ENCODE results near the gene TADA2B. TPM values are rescaled to one million over a fixed set of nuclear protein-coding genes. Genes with fewer than 3 reads are reported as not detected.

Gene TADA2B
- polyA plus RNA-seq, 2 of the 4 experiments (the other 2 are of a cell fraction) = 6.7 to 10.8 TPM

- CTCF ChIA-PET = interaction anchor here (1.4 to 4.3 kb wide), 2 partner anchors 29 to 42 kb away, joined by 3 to 26 read pairs; no protein-coding TSS in a partner anchor
- TF ChIP-seq CHD2 (IDR thresholded peaks at IDR 0.05; ENCODE audit: low read length, partially characterized antibody) (no peak), POLR2A (IDR thresholded peaks at IDR 0.05; ENCODE audit: low read length) (no peak), PBX3 (IDR thresholded peaks at IDR 0.05) (no peak), E2F6 (IDR thresholded peaks at IDR 0.05; ENCODE audit: borderline replicate concordance, low read depth) (no peak), POLR2AphosphoS2 (conservative IDR thresholded peaks at IDR 0.05; ENCODE audit: low read length) (no peak), JUN (IDR thresholded peaks at IDR 0.05) (no peak), HDAC2 (IDR thresholded peaks at IDR 0.05) (no peak), RNF2 (IDR thresholded peaks at IDR 0.05; ENCODE audit: borderline replicate concordance, low read depth) (no peak), CTCF (IDR thresholded peaks at IDR 0.05) (no peak), MAX (IDR thresholded peaks at IDR 0.05) (no peak), ESRRA (IDR thresholded peaks at IDR 0.05; ENCODE audit: borderline replicate concordance, low read length) (no peak), CEBPB (IDR thresholded peaks at IDR 0.05) (no peak), FOXS1 (CRISPR knock-in tag; IDR thresholded peaks at IDR 0.05) (no peak), ELK1 (IDR thresholded peaks at IDR 0.05; ENCODE audit: low read depth, low read length) (no peak), RCOR1 (IDR thresholded peaks at IDR 0.05; ENCODE audit: low read depth, low read length) (no peak), ZC3H11A (IDR thresholded peaks at IDR 0.05) (no peak), KDM1A (IDR thresholded peaks at IDR 0.05; ENCODE audit: low read depth) (no peak), REST (IDR thresholded peaks at IDR 0.05) (no peak)
- Histone ChIP-seq H3K4me1 (peaks cover 24% of the 10 kb centered on the region), H3K27ac (no peak overlapping the region), H3K4me2 (no peak overlapping the region), H3K9me3 (no peaks in the 10 kb centered on the region), H3K4me3 (no peak overlapping the region)
- no peak for DNase-seq (ENCODE audit: low read depth in 1 of 2, low spot score in 1 of 2)
- POLR2A ChIA-PET = no interaction called here
- WGBS (ENCODE audit: missing lambda C conversion rate) = 73% methylated on average over 4 of the region's 4 CpGs
- no peak for ATAC-seq
- FAIRE-seq = no peak
Measured at GRCh38 chr4:7040765-7041164, 2.4 kb upstream of the TADA2B start.

GRCh38 chr4:7041246-7041645 lies 1.9 kb upstream of the TADA2B start:
- FAIRE-seq (no peak), ATAC-seq (no peak)
- CTCF ChIA-PET = interaction anchor here (1.4 to 4.3 kb wide), 2 partner anchors 29 to 42 kb away, joined by 3 to 26 read pairs; no protein-coding TSS in a partner anchor

More at GRCh38 chr4:7041246-7041645, 1.9 kb upstream of the TADA2B start:
- 93% methylated on average over 19 of the region's 19 CpGs for WGBS (ENCODE audit: missing lambda C conversion rate)
- Histone ChIP-seq H3K27ac (no peak overlapping the region), H3K4me3 (no peak overlapping the region), H3K9me3 (no peaks in the 10 kb centered on the region), H3K4me2 (no peak overlapping the region), H3K4me1 (peaks cover 19% of the 10 kb centered on the region)
- DNase-seq (ENCODE audit: low read depth in 1 of 2, low spot score in 1 of 2) = no peak
- POLR2A ChIA-PET = no interaction called here
- TF ChIP-seq SREBF2 (IDR thresholded peaks at IDR 0.05) = no peak
- no peak for TF ChIP-seq PBX3 (IDR thresholded peaks at IDR 0.05)
- TF ChIP-seq SMC3 (IDR thresholded peaks at IDR 0.05) = no peak
- no peak for TF ChIP-seq USF2 (IDR thresholded peaks at IDR 0.05)

Measured in A549 (cell line).